Spinal cord (tissue), 10 donors: ENCODE data around the gene AP5Z1. TPM values are rescaled to one million over a fixed set of nuclear protein-coding genes. Genes with fewer than 3 reads are reported as not detected.
"Not testable (repeated sequence)": the region's sequence is repeated elsewhere in the genome, so short reads cannot be mapped to it uniquely, and the experiment has no call there.

Experiments
- DNase-seq, 6 donors: peaks; one replicate each; pipeline versions ENCODE4 v3.0.0 to v3.0.0-alpha.2; 2013 to 2015; ENCODE audit warnings: low spot score in 6 of 6, low read depth in 4 of 6
- H3K27ac ChIP-seq: one replicate; pipeline ENCODE4 v1.5.1; 2013; ENCODE audit warnings: low read depth, low read length, control low read depth
- H3K27me3 ChIP-seq: one replicate; pipeline ENCODE4 v1.6.1; 2013; ENCODE audit warnings: low read length; ENCODE audit not compliant: control insufficient read depth, insufficient read depth
- H3K36me3 ChIP-seq: one replicate; pipeline ENCODE4 v1.6.1; 2013; ENCODE audit warnings: low read length; ENCODE audit not compliant: control insufficient read depth, insufficient read depth
- H3K4me1 ChIP-seq: one replicate; pipeline ENCODE4 v1.6.1; 2013; ENCODE audit warnings: low read length; ENCODE audit not compliant: control insufficient read depth, insufficient read depth
- H3K4me3 ChIP-seq: one replicate; pipeline ENCODE4 v1.5.1; 2013; ENCODE audit warnings: low read depth, low read length, control low read depth
- H3K9me3 ChIP-seq: one replicate; pipeline ENCODE4 v1.6.1; 2013; ENCODE audit warnings: low read length; ENCODE audit not compliant: control insufficient read depth, insufficient read depth
- WGBS: methylation state at CpG from one replicate; pipeline ENCODE4 v1.1.5; 2013; ENCODE audit warnings: missing lambda C conversion rate; ENCODE audit not compliant: insufficient coverage; 5-methylcytosine and 5-hydroxymethylcytosine counted together
- polyA plus RNA-seq, 2 donors: library from polyadenylated mRNA; unstranded; fragments of 120-200 nt; gene quantifications; one replicate each; pipeline ENCODE4 v1.2.1, GENCODE V29; 2013; ENCODE audit not compliant: insufficient read length in 2 of 2
- total RNA-seq, 2 donors: library from RNA; depleted of rRNA in 1 of 2; stranded (reverse); fragments of 120-200 nt in 1 of 2; fragments of >200 nt in 1 of 2; gene quantifications; one replicate each; pipeline versions ENCODE4 v1.2.3 to v1.2.4, GENCODE V29; 2013 to 2014
- donor health status: healthy.

AP5Z1 gene
- total and polyA plus RNA-seq, 4 donors: 11.5 to 40.0 (median 24.2) TPM

- no peak for DNase-seq
- Histone ChIP-seq H3K27me3 (no peaks in the 10 kb centered on the region), H3K9me3 (no peaks in the 10 kb centered on the region), H3K27ac (no peak overlapping the region), H3K36me3 (peaks cover 65% of the 10 kb centered on the region), H3K4me1 (peaks cover 10% of the 10 kb centered on the region), H3K4me3 (no peak overlapping the region)
- 70% methylated on average over 36 of the region's 39 CpGs for WGBS
These were observed 24.3 kb downstream of the AP5Z1 start for GRCh38 chr7:4799508-4800268.

- H3K27ac ChIP-seq: no peak overlapping the region
- H3K9me3 ChIP-seq: no peaks in the 10 kb centered on the region
- H3K27me3 ChIP-seq: no peaks in the 10 kb centered on the region
- 82% methylated on average over 10 of the region's 10 CpGs for WGBS
- DNase-seq: no peak
- no peak overlapping the region for H3K4me3 ChIP-seq
- H3K4me1 ChIP-seq: peaks cover 10% of the 10 kb centered on the region
- peaks cover 73% of the 10 kb centered on the region for H3K36me3 ChIP-seq
These were observed 25.1 kb downstream of the AP5Z1 start for GRCh38 chr7:4800487-4800886.

GRCh38 chr7:4800926-4801838 is 25.8 kb downstream of the AP5Z1 start:
- Histone ChIP-seq H3K27ac (no peak overlapping the region), H3K9me3 (no peaks in the 10 kb centered on the region), H3K27me3 (no peaks in the 10 kb centered on the region), H3K4me1 (peaks cover 10% of the 10 kb centered on the region), H3K4me3 (no peak overlapping the region), H3K36me3 (peaks cover 79% of the 10 kb centered on the region)
- 86% methylated on average over 26 of the region's 27 CpGs for WGBS
- DNase-seq: no peak

- H3K27ac ChIP-seq: no peak overlapping the region
- H3K27me3 ChIP-seq: no peaks in the 10 kb centered on the region
- no peak for DNase-seq
- H3K9me3 ChIP-seq: no peaks in the 10 kb centered on the region
- peaks cover 14% of the 10 kb centered on the region for H3K4me1 ChIP-seq
- peaks cover 80% of the 10 kb centered on the region for H3K36me3 ChIP-seq
- no peak overlapping the region for H3K4me3 ChIP-seq
- WGBS: 90% methylated on average over 18 of the region's 18 CpGs
These were observed 26.4 kb downstream of the AP5Z1 start for GRCh38 chr7:4801839-4802231.

GRCh38 chr7:4802577-4802976 is 27.2 kb downstream of the AP5Z1 start:
- not testable (repeated sequence) for H3K27ac ChIP-seq, H3K4me3 ChIP-seq, DNase-seq, H3K27me3 ChIP-seq, H3K9me3 ChIP-seq
- WGBS: 93% methylated on average over 8 of the region's 23 CpGs
- Histone ChIP-seq H3K36me3 (peaks cover 78% of the 10 kb centered on the region), H3K4me1 (peaks cover 21% of the 10 kb centered on the region)

- DNase-seq: no peak
- H3K9me3 ChIP-seq: no peaks in the 10 kb centered on the region
- H3K27ac ChIP-seq: no peak overlapping the region
- WGBS: 76% methylated on average over 39 of the region's 41 CpGs
- peaks cover 75% of the 10 kb centered on the region for H3K36me3 ChIP-seq
- no peak overlapping the region for H3K4me3 ChIP-seq
- peaks cover 25% of the 10 kb centered on the region for H3K4me1 ChIP-seq
- no peaks in the 10 kb centered on the region for H3K27me3 ChIP-seq
These were observed 28.2 kb downstream of the AP5Z1 start for GRCh38 chr7:4803397-4804241.

- WGBS: 89% methylated on average over 23 of the region's 29 CpGs
- Histone ChIP-seq H3K4me3 (no peak overlapping the region), H3K27me3 (no peaks in the 10 kb centered on the region), H3K27ac (no peak overlapping the region), H3K9me3 (no peaks in the 10 kb centered on the region), H3K4me1 (peaks cover 33% of the 10 kb centered on the region), H3K36me3 (peaks cover 74% of the 10 kb centered on the region)
- no peak for DNase-seq
These were observed 29.9 kb downstream of the AP5Z1 start for GRCh38 chr7:4805110-4805983.

- no peak overlapping the region for H3K27ac ChIP-seq
- H3K36me3 ChIP-seq: peaks cover 73% of the 10 kb centered on the region
- H3K27me3 ChIP-seq: no peaks in the 10 kb centered on the region
- H3K4me3 ChIP-seq: no peak overlapping the region
- peaks cover 33% of the 10 kb centered on the region for H3K4me1 ChIP-seq
- 66% methylated on average over 5 of the region's 8 CpGs for WGBS
- no peaks in the 10 kb centered on the region for H3K9me3 ChIP-seq
- no peak for DNase-seq
These were observed 30.5 kb downstream of the AP5Z1 start for GRCh38 chr7:4805984-4806300.
